Peyer's patch (tissue), 4 donors: ENCODE data around the gene ZMYND10.

Experiments
- CTCF ChIP-seq, 6 experiments: fragments of 450-650 bp in 4 of 6; fragments of 200-600 bp in 2 of 6; sonication (generic) in 1 of 6; IDR thresholded peaks; one replicate each; pipeline ENCODE4 v1.5.1; 2017 to 2019; ENCODE audit warnings: antibody characterized with exemption in 6 of 6, mild to moderate bottlenecking in 3 of 6, moderate library complexity in 1 of 6
- POLR2A ChIP-seq, 2 donors: fragments of 450-650 bp; IDR thresholded peaks; one replicate each; pipeline ENCODE4 v1.5.1; 2017; ENCODE audit warnings: antibody characterized with exemption in 2 of 2, mild to moderate bottlenecking in 2 of 2, moderate library complexity in 2 of 2

- TF ChIP-seq POLR2A (IDR thresholded peaks at IDR 0.05), result no peak
- no peak for TF ChIP-seq CTCF (IDR thresholded peaks at IDR 0.05)
These were observed 29.9 kb upstream of the ZMYND10 start for GRCh38 chr3:50375258-50375931.
